Measurements from ENCODE around the gene RPS29. TPM values are rescaled to one million over a fixed set of nuclear protein-coding genes. Genes with fewer than 3 reads are reported as not detected.

The RPS29 gene
- total and polyA plus RNA-seq, 2 of the 13 experiments (the other 11 are each of a cell fraction or from before 2014, with no cell fraction given) = 4,303 to 8,215 TPM

GRCh38 chr14:49585803-49586672 lies at the start of gene RPS29 (continued):
- TF ChIP-seq, protein P1, sequence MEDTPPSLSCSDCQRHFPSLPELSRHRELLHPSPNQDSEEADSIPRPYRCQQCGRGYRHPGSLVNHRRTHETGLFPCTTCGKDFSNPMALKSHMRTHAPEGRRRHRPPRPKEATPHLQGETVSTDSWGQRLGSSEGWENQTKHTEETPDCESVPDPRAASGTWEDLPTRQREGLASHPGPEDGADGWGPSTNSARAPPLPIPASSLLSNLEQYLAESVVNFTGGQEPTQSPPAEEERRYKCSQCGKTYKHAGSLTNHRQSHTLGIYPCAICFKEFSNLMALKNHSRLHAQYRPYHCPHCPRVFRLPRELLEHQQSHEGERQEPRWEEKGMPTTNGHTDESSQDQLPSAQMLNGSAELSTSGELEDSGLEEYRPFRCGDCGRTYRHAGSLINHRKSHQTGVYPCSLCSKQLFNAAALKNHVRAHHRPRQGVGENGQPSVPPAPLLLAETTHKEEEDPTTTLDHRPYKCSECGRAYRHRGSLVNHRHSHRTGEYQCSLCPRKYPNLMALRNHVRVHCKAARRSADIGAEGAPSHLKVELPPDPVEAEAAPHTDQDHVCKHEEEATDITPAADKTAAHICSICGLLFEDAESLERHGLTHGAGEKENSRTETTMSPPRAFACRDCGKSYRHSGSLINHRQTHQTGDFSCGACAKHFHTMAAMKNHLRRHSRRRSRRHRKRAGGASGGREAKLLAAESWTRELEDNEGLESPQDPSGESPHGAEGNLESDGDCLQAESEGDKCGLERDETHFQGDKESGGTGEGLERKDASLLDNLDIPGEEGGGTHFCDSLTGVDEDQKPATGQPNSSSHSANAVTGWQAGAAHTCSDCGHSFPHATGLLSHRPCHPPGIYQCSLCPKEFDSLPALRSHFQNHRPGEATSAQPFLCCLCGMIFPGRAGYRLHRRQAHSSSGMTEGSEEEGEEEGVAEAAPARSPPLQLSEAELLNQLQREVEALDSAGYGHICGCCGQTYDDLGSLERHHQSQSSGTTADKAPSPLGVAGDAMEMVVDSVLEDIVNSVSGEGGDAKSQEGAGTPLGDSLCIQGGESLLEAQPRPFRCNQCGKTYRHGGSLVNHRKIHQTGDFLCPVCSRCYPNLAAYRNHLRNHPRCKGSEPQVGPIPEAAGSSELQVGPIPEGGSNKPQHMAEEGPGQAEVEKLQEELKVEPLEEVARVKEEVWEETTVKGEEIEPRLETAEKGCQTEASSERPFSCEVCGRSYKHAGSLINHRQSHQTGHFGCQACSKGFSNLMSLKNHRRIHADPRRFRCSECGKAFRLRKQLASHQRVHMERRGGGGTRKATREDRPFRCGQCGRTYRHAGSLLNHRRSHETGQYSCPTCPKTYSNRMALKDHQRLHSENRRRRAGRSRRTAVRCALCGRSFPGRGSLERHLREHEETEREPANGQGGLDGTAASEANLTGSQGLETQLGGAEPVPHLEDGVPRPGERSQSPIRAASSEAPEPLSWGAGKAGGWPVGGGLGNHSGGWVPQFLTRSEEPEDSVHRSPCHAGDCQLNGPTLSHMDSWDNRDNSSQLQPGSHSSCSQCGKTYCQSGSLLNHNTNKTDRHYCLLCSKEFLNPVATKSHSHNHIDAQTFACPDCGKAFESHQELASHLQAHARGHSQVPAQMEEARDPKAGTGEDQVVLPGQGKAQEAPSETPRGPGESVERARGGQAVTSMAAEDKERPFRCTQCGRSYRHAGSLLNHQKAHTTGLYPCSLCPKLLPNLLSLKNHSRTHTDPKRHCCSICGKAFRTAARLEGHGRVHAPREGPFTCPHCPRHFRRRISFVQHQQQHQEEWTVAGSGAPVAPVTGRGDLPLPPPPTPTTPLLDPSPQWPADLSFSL (CRISPR knock-in tag; IDR thresholded peaks at IDR 0.05) = no peak
- TF ChIP-seq ZNF580 (CRISPR knock-in tag; IDR thresholded peaks at IDR 0.05; ENCODE audit: borderline replicate concordance, low read depth) (peak; percentile 59; the same call in 1 of the 2 replicates), ZNF678 (CRISPR knock-in tag; IDR thresholded peaks at IDR 0.05) (no peak), ZNF747 (CRISPR knock-in tag; IDR thresholded peaks at IDR 0.05; ENCODE audit: borderline replicate concordance) (no peak), ZBTB20 (CRISPR knock-in tag; IDR thresholded peaks at IDR 0.05; ENCODE audit: borderline replicate concordance, low read depth) (0 out of 2 replicates have a peak, but pooled peaks have one; percentile 15), TGIF2 (CRISPR knock-in tag; IDR thresholded peaks at IDR 0.05) (no peak), ZFP62 (CRISPR knock-in tag; IDR thresholded peaks at IDR 0.05) (no peak), HOXA7 (CRISPR knock-in tag; IDR thresholded peaks at IDR 0.05) (no peak), MYNN (CRISPR knock-in tag; IDR thresholded peaks at IDR 0.05; ENCODE audit: low read depth) (no peak; the same call in 1 of the 2 replicates), TEAD3 (CRISPR knock-in tag; optimal IDR thresholded peaks at IDR 0.05; ENCODE audit: borderline replicate concordance) (peak; percentile 35), BHLHE40 (IDR thresholded peaks at IDR 0.05; ENCODE audit: low read length) (no peak), CHCHD3 (CRISPR knock-in tag; IDR thresholded peaks at IDR 0.05) (no peak), SMAD3 (CRISPR knock-in tag; IDR thresholded peaks at IDR 0.05) (0 out of 2 replicates have a peak, but pooled peaks have one; percentile 46), NFE2L2 (IDR thresholded peaks at IDR 0.05; ENCODE audit: low read length) (no peak), SRY (CRISPR knock-in tag; IDR thresholded peaks at IDR 0.05) (peak; percentile 75; the same call in 1 of the 2 replicates)
- TF ChIP-seq, protein P2, sequence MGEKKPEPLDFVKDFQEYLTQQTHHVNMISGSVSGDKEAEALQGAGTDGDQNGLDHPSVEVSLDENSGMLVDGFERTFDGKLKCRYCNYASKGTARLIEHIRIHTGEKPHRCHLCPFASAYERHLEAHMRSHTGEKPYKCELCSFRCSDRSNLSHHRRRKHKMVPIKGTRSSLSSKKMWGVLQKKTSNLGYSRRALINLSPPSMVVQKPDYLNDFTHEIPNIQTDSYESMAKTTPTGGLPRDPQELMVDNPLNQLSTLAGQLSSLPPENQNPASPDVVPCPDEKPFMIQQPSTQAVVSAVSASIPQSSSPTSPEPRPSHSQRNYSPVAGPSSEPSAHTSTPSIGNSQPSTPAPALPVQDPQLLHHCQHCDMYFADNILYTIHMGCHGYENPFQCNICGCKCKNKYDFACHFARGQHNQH (CRISPR knock-in tag; IDR thresholded peaks at IDR 0.05) = peak; percentile 66
- TF ChIP-seq, protein P3, sequence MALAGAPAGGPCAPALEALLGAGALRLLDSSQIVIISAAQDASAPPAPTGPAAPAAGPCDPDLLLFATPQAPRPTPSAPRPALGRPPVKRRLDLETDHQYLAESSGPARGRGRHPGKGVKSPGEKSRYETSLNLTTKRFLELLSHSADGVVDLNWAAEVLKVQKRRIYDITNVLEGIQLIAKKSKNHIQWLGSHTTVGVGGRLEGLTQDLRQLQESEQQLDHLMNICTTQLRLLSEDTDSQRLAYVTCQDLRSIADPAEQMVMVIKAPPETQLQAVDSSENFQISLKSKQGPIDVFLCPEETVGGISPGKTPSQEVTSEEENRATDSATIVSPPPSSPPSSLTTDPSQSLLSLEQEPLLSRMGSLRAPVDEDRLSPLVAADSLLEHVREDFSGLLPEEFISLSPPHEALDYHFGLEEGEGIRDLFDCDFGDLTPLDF (CRISPR knock-in tag; IDR thresholded peaks at IDR 0.05) = 0 out of 2 replicates have a peak, but pooled peaks have one; percentile 50
- TF ChIP-seq, protein P4, sequence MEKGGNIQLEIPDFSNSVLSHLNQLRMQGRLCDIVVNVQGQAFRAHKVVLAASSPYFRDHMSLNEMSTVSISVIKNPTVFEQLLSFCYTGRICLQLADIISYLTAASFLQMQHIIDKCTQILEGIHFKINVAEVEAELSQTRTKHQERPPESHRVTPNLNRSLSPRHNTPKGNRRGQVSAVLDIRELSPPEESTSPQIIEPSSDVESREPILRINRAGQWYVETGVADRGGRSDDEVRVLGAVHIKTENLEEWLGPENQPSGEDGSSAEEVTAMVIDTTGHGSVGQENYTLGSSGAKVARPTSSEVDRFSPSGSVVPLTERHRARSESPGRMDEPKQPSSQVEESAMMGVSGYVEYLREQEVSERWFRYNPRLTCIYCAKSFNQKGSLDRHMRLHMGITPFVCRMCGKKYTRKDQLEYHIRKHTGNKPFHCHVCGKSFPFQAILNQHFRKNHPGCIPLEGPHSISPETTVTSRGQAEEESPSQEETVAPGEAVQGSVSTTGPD (CRISPR knock-in tag; IDR thresholded peaks at IDR 0.05) = 0 out of 2 replicates have a peak, but pooled peaks have one; percentile 35
